B cell (primary cell): ENCODE results near the gene TCL1A. TPM values are rescaled to one million over a fixed set of nuclear protein-coding genes. Genes with fewer than 3 reads are reported as not detected.

ENCODE experiments used
- ATAC-seq: fragments of 200-7000 bp; cut with Tn5 transposase; one replicate; pipeline ENCODE4 v1.10.0; 2021; ENCODE audit warnings: low read depth, mild to moderate bottlenecking, moderate number of reproducible peaks, moderate library complexity
- CTCF ChIA-PET: fragments of 350-600 bp; sonication (Branson Sonifier 250); formaldehyde crosslinking; loops from one replicate; lab custom pipeline; 2021; ENCODE audit warnings: antibody characterized with exemption, inconsistent platforms; lab: Charles Lee
- POLR2A ChIA-PET: fragments of 350-600 bp; sonication (Branson Sonifier 250); formaldehyde crosslinking; loops from one replicate; lab custom pipeline; 2021; ENCODE audit warnings: antibody characterized with exemption; lab: Charles Lee
- DNase-seq: peaks from one replicate; pipeline ENCODE4 v3.0.0; 2013
- H2AFZ ChIP-seq: 2 replicates; pipeline ENCODE4 v1.6.1; 2012; ENCODE audit warnings: mild to moderate bottlenecking, low read depth, low read length; ENCODE audit not compliant: insufficient read depth, poor library complexity, severe bottlenecking
- H3K27ac ChIP-seq, 2 donors: 1 replicate in 1 of 2; 2 replicates in 1 of 2; pipeline ENCODE4 v1.5.1; 2012 to 2013; ENCODE audit warnings: low read length in 2 of 2, mild to moderate bottlenecking in 2 of 2, moderate library complexity in 1 of 2
- H3K27me3 ChIP-seq, 4 experiments: fragments of 200-600 bp in 1 of 4; sonication (generic) in 1 of 4; replicated peaks in 1 of 4; 1 replicate in 2 of 4; 2 replicates in 2 of 4; pipeline versions ENCODE4 v1.6.1 to v1.7.0; 2013 to 2016; ENCODE audit warnings: low read length in 3 of 4, mild to moderate bottlenecking in 2 of 4, mixed read lengths in 1 of 4, moderate library complexity in 1 of 4; ENCODE audit not compliant: insufficient read depth in 4 of 4, control insufficient read depth in 3 of 4; ENCODE audit errors: control extremely low read depth in 1 of 4
- H3K36me3 ChIP-seq, 2 experiments: replicated peaks in 1 of 2; 1 replicate in 1 of 2; 2 replicates in 1 of 2; pipeline versions ENCODE4 v1.6.1 to v1.7.1; 2013; ENCODE audit warnings: low read length in 1 of 2; ENCODE audit not compliant: insufficient read depth in 2 of 2, control insufficient read depth in 1 of 2; ENCODE audit errors: control extremely low read depth in 1 of 2, extremely low read depth in 1 of 2
- H3K4me1 ChIP-seq, 2 donors: fragments of 200-600 bp in 1 of 2; sonication (generic) in 1 of 2; 1 replicate in 1 of 2; 2 replicates in 1 of 2; pipeline versions ENCODE4 v1.5.1 to v1.6.1; 2013 to 2017; ENCODE audit warnings: low read length in 2 of 2; ENCODE audit not compliant: control insufficient read depth in 2 of 2, insufficient read depth in 2 of 2
- H3K4me2 ChIP-seq: replicated peaks from 2 replicates; pipeline ENCODE3; 2012; ENCODE audit warnings: mild to moderate bottlenecking, low read depth, low read length; ENCODE audit not compliant: poor library complexity, severe bottlenecking
- H3K4me3 ChIP-seq, 5 experiments: fragments of 200-600 bp in 1 of 5; sonication (generic) in 1 of 5; 1 replicate in 3 of 5; 2 replicates in 2 of 5; pipeline versions ENCODE4 v1.5.1 to v1.7.0; 2011 to 2016; ENCODE audit warnings: low read length in 4 of 5, mild to moderate bottlenecking in 4 of 5, low read depth in 2 of 5, control low read depth in 1 of 5, moderate library complexity in 1 of 5; ENCODE audit not compliant: insufficient read depth in 1 of 5; ENCODE audit errors: control extremely low read depth in 1 of 5, extremely low read depth in 1 of 5
- H3K79me2 ChIP-seq: fragments of 200-600 bp; sonication (generic); one replicate; pipeline ENCODE4 v1.6.0; 2016; ENCODE audit warnings: low read length; ENCODE audit not compliant: control insufficient read depth, insufficient read depth
- H3K9ac ChIP-seq: fragments of 200-600 bp; sonication (generic); 2 replicates; pipeline ENCODE4 v1.6.1; 2017; ENCODE audit warnings: mild to moderate bottlenecking, low read length, moderate library complexity
- H3K9me3 ChIP-seq, 3 donors: one replicate each; pipeline versions ENCODE4 v1.6.1 to v1.7.1; 2013; ENCODE audit warnings: low read length in 2 of 3; ENCODE audit not compliant: control insufficient read depth in 2 of 3, insufficient read depth in 1 of 3; ENCODE audit errors: control extremely low read depth in 1 of 3
- H4K20me1 ChIP-seq: 2 replicates; pipeline ENCODE4 v1.6.0; 2012; ENCODE audit warnings: mild to moderate bottlenecking, low read length; ENCODE audit not compliant: insufficient read depth, control insufficient read depth, poor library complexity, severe bottlenecking
- H3K27ac Mint-ChIP-seq: one replicate; pipeline ENCODE4 v1.8.0; 2021; ENCODE audit warnings: mixed read lengths
- H3K27me3 Mint-ChIP-seq: one replicate; pipeline ENCODE4 v1.8.0; 2021; ENCODE audit warnings: mixed read lengths
- H3K4me1 Mint-ChIP-seq: one replicate; pipeline ENCODE4 v1.8.0; 2021; ENCODE audit warnings: mixed read lengths
- H3K4me3 Mint-ChIP-seq: one replicate; pipeline ENCODE4 v1.8.0; 2021; ENCODE audit warnings: mixed read lengths
- H3K9me3 Mint-ChIP-seq: one replicate; pipeline ENCODE4 v1.8.0; 2022; ENCODE audit warnings: mixed read lengths; ENCODE audit not compliant: insufficient read depth
- EZH2 ChIP-seq: IDR thresholded peaks from 2 replicates; pipeline ENCODE4 v1.6.1; 2012; ENCODE audit warnings: borderline replicate concordance, low read depth, mild to moderate bottlenecking, moderate library complexity, low read length; ENCODE audit not compliant: insufficient read depth, poor library complexity, severe bottlenecking
- WGBS: methylation state at CpG from one replicate; pipeline ENCODE4 v1.1.5; 2013; ENCODE audit warnings: missing lambda C conversion rate; ENCODE audit not compliant: insufficient coverage; 5-methylcytosine and 5-hydroxymethylcytosine counted together
- intact Hi-C: fragments of 100-400 bp; cut with micrococcal nuclease; formaldehyde crosslinking; loops from one replicate; pipeline ENCODE4 v1.10.0; 2022
- polyA plus RNA-seq: library from polyadenylated mRNA; depleted of rRNA; stranded (reverse); fragments of >200 nt; gene quantifications from 2 replicates; pipeline ENCODE4 v1.2.3, GENCODE V29; 2012
- total RNA-seq, 2 donors: library from RNA; stranded (reverse); fragments of 120-200 nt in 1 of 2; gene quantifications; 1 replicate in 1 of 2; 2 replicates in 1 of 2; pipeline versions ENCODE4 v1.2.3 to v1.2.4, GENCODE V29; 2013 to 2022
- TF ChIP-seq, protein P1 (sequence below): fragments of 200-600 bp; IDR thresholded peaks from one replicate; pipeline ENCODE4 v1.8.0; 2022; ENCODE audit warnings: antibody characterized with exemption, mild to moderate bottlenecking

TCL1A gene
- total and polyA plus RNA-seq, 2 donors (not counting 1 experiment from before 2014, with no cell fraction given), result 272 to 770 TPM

GRCh38 chr14:95683793-95684192 lies 30.1 kb downstream of the TCL1A start:
- Histone ChIP-seq H3K9me3 (no peaks in the 10 kb centered on the region), H4K20me1 (no peaks in the 10 kb centered on the region), H3K27me3 (no peaks in the 10 kb centered on the region), H3K4me1 (peaks cover 61 to 68% of the 10 kb centered on the region in 2 donors), H3K4me2 (no peak overlapping the region), H3K79me2 (peaks cover 18% of the 10 kb centered on the region), H3K36me3 (no peaks in the 10 kb centered on the region), H3K4me3 (no peak overlapping the region), H2AFZ (no peak overlapping the region), H3K9ac (no peak overlapping the region), H3K27ac (no peak overlapping the region)
- Mint-ChIP-seq H3K27me3 (peaks cover 24% of the 10 kb centered on the region), H3K9me3 (no peaks in the 10 kb centered on the region), H3K27ac (no peak overlapping the region), H3K4me1 (peaks cover 62% of the 10 kb centered on the region), H3K4me3 (no peak overlapping the region)
- ATAC-seq (peak; percentile 56), DNase-seq (peak; percentile 53)
- POLR2A ChIA-PET, result no interaction called here
- no peak for TF ChIP-seq EZH2
- TF ChIP-seq, protein P1, sequence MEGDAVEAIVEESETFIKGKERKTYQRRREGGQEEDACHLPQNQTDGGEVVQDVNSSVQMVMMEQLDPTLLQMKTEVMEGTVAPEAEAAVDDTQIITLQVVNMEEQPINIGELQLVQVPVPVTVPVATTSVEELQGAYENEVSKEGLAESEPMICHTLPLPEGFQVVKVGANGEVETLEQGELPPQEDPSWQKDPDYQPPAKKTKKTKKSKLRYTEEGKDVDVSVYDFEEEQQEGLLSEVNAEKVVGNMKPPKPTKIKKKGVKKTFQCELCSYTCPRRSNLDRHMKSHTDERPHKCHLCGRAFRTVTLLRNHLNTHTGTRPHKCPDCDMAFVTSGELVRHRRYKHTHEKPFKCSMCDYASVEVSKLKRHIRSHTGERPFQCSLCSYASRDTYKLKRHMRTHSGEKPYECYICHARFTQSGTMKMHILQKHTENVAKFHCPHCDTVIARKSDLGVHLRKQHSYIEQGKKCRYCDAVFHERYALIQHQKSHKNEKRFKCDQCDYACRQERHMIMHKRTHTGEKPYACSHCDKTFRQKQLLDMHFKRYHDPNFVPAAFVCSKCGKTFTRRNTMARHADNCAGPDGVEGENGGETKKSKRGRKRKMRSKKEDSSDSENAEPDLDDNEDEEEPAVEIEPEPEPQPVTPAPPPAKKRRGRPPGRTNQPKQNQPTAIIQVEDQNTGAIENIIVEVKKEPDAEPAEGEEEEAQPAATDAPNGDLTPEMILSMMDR, result peak; percentile 57
- CTCF ChIA-PET, result interaction anchor here (0.7 to 2.4 kb wide), 15 partner anchors 10 to 157 kb away, joined by 3 to 18 read pairs (median 6); no protein-coding TSS in a partner anchor
- intact Hi-C loops, result loop anchor here (1.0 to 5.0 kb wide), 3 partner anchors 71 to 241 kb away; no protein-coding TSS in a partner anchor
- 21% methylated on average over 3 of the region's 4 CpGs for WGBS

DNA sequence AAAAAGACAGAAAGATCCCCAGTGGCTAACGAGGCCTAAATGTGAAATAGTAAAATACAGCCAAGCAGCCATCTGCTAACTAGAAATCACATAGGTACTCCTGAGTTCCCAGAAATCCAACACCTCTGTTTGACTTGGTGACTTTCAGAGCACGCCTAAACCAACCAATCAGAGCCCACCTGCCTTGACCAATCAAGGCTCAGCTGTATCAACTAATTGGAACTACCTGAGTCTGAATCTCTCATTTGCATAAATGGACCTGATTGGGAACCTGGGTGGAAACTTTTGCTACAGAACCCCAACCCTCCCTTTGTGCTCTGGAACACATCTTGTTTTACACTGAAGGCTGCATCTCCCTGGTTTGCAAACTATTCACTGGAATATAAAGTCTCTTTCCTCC lies 32.8 kb downstream of the TCL1A start:
- no peak overlapping the region for H3K27ac Mint-ChIP-seq
- Histone ChIP-seq H3K9me3 (peaks cover 0 to 7% (median 0%) of the 10 kb centered on the region in 3 donors), H3K9ac (no peak overlapping the region), H2AFZ (no peak overlapping the region), H3K79me2 (peaks cover 11% of the 10 kb centered on the region), H4K20me1 (no peaks in the 10 kb centered on the region), H3K4me2 (no peak overlapping the region), H3K36me3 (no peaks in the 10 kb centered on the region), H3K4me3 (no peak overlapping the region), H3K4me1 (peaks cover 61 to 74% of the 10 kb centered on the region in 2 donors), H3K27me3 (no peaks in the 10 kb centered on the region), H3K27ac (no peak overlapping the region)
- ChIA-PET POLR2A (no interaction called here), CTCF (interaction anchor here (0.7 to 1.9 kb wide), 3 partner anchors 70 to 119 kb away, joined by 4 to 10 read pairs (median 5); no protein-coding TSS in a partner anchor)
- no peak for ATAC-seq
- intact Hi-C loops, result loop anchor here (5.0 kb wide), 2 partner anchors 69 to 239 kb away; no protein-coding TSS in a partner anchor
- DNase-seq, result no peak
- H3K9me3 Mint-ChIP-seq, result no peaks in the 10 kb centered on the region
- peaks cover 67% of the 10 kb centered on the region for H3K4me1 Mint-ChIP-seq
- WGBS, result 89% methylated on average over 1 of the region's 2 CpGs
- no peak overlapping the region for H3K4me3 Mint-ChIP-seq
- TF ChIP-seq EZH2, result no peak
- TF ChIP-seq, protein P1, result no peak
- peaks cover 20% of the 10 kb centered on the region for H3K27me3 Mint-ChIP-seq
